Measurements from ENCODE around the gene RPGR.

DNA sequence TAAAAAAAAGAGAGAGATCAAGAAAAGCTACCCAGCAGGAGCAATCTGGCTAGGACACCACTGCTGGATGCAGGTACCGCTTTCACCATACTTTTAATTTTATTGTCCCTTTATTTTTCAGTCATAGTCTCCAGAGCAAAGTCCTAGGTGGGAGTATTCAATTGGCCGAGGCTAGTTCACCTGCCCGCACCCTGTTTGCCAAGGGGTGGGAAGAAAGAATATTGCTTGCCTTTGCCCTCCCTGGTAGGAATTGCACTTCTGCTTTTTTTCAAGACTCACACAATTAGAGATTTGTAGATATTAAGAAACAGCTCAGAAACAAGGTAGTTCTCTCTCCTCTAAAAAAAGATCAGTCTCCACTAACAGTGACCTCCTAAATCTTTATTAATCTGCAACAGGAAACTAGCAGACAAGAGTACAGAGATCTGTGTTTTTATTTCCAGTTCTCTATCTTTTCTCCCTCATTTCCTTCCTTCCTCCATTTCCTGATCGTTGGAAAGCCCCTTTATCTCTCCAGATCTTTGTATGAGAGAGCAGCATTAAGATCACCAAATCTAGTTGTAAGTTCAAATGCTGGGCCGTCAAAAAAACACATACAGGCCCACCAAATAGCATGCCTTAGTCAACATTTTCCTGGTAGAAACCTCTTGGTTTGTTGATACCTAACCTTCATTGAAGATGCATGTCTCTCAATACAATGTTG is 9.4 kb upstream of the RPGR start:
- TF ChIP-seq, protein P1, sequence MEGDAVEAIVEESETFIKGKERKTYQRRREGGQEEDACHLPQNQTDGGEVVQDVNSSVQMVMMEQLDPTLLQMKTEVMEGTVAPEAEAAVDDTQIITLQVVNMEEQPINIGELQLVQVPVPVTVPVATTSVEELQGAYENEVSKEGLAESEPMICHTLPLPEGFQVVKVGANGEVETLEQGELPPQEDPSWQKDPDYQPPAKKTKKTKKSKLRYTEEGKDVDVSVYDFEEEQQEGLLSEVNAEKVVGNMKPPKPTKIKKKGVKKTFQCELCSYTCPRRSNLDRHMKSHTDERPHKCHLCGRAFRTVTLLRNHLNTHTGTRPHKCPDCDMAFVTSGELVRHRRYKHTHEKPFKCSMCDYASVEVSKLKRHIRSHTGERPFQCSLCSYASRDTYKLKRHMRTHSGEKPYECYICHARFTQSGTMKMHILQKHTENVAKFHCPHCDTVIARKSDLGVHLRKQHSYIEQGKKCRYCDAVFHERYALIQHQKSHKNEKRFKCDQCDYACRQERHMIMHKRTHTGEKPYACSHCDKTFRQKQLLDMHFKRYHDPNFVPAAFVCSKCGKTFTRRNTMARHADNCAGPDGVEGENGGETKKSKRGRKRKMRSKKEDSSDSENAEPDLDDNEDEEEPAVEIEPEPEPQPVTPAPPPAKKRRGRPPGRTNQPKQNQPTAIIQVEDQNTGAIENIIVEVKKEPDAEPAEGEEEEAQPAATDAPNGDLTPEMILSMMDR (IDR thresholded peaks at IDR 0.05 in 8 of 11, conservative IDR thresholded peaks at IDR 0.05 in 3 of 11), result no peak
- TF ChIP-seq POLR2A (IDR thresholded peaks at IDR 0.05), result no peak
- TF ChIP-seq POLR2AphosphoS5 (IDR thresholded peaks at IDR 0.05), result no peak
